HCT116 (cell line): ENCODE results near the gene ATG4D. TPM values are rescaled to one million over a fixed set of nuclear protein-coding genes. Genes with fewer than 3 reads are reported as not detected.
A peak's percentile ranks its signal among the peaks of the same experiment; 100 is the strongest.

ENCODE experiments used
- ATAC-seq: fragments of 200-7000 bp; cut with Tn5 transposase; 2 replicates; pipeline ENCODE4 v1.9.1; 2020; ENCODE audit warnings: mild to moderate bottlenecking, moderate library complexity
- BruUV-seq: library from RNA; stranded (reverse); fragments of 400-500 nt; replicated peaks from 2 replicates; lab custom pipeline; 2021; lab: Mats Ljungman, UMichigan
- CTCF ChIA-PET: fragments of 300-600 bp; sonication (Branson Sonifier 250); formaldehyde crosslinking; loops from one replicate; lab custom pipeline; 2021; ENCODE audit warnings: antibody characterized with exemption; lab: Charles Lee
- POLR2A ChIA-PET: fragments of 300-600, 350-600 bp; sonication (Branson Sonifier 250); formaldehyde crosslinking; loops from one replicate; lab custom pipeline; 2021; ENCODE audit warnings: antibody characterized with exemption; lab: Charles Lee
- RAD21 ChIA-PET, 2 experiments: fragments of 300-600 bp; sonication (Branson Sonifier 250); formaldehyde crosslinking; loops; one replicate each; lab custom pipeline; 2023; ENCODE audit warnings: low total read pairs in 2 of 2; ENCODE audit not compliant: uncharacterized antibody in 2 of 2, unreplicated experiment in 2 of 2, low non-redundant PET in 1 of 2; lab: Charles Lee
- DNase-seq: peaks from one replicate; pipeline ENCODE4 v3.0.0-alpha.2; 2010; ENCODE audit warnings: low read depth, low spot score
- H2AFZ ChIP-seq: fragments of 200-600 bp; shearing (Covaris generic), sonication (generic); 2 replicates; pipeline ENCODE4 v1.6.1; 2017; ENCODE audit warnings: low read depth, mixed run types, mixed read lengths, antibody characterized with exemption, low read length; ENCODE audit not compliant: poor library complexity, severe bottlenecking
- H3K27ac ChIP-seq: 2 replicates; pipeline ENCODE4 v1.5.1; 2012; ENCODE audit warnings: low read depth, low read length
- H3K27me3 ChIP-seq: fragments of 200-600 bp; sonication (generic); 2 replicates; pipeline ENCODE4 v1.6.1; 2016; ENCODE audit warnings: mixed run types, low read length, mixed read lengths; ENCODE audit not compliant: insufficient read depth
- H3K36me3 ChIP-seq, 2 experiments: fragments of 200-500 bp in 1 of 2; fragments of 200-600 bp in 1 of 2; sonication (Bioruptor generic) in 1 of 2; sonication (generic) in 1 of 2; 2 replicates each; pipeline versions ENCODE4 v1.5.1 to v1.6.1; 2014 to 2016; ENCODE audit warnings: low read length in 2 of 2, inconsistent platforms in 1 of 2, mixed read lengths in 1 of 2, mixed run types in 1 of 2; ENCODE audit not compliant: insufficient read depth in 2 of 2, control insufficient read depth in 1 of 2
- H3K4me1 ChIP-seq, 2 experiments: fragments of 200-600 bp in 1 of 2; sonication (generic) in 1 of 2; 2 replicates each; pipeline versions ENCODE4 v1.5.1 to v1.6.1; 2012 to 2017; ENCODE audit warnings: low read length in 2 of 2, inconsistent platforms in 1 of 2, mild to moderate bottlenecking in 1 of 2, mixed read lengths in 1 of 2, mixed run types in 1 of 2, moderate library complexity in 1 of 2; ENCODE audit not compliant: insufficient read depth in 2 of 2, control insufficient read depth in 1 of 2
- H3K4me2 ChIP-seq: fragments of 200-600 bp; sonication (generic); 2 replicates; pipeline ENCODE4 v1.6.1; 2017; ENCODE audit warnings: mixed run types, low read length, mixed read lengths
- H3K4me3 ChIP-seq, 2 experiments: fragments of 200-600 bp in 1 of 2; sonication (generic) in 1 of 2; replicated peaks in 1 of 2; 2 replicates each; pipeline ENCODE4 v1.5.1; 2011 to 2016; ENCODE audit warnings: low read length in 2 of 2, control low read depth in 1 of 2, low read depth in 1 of 2, mild to moderate bottlenecking in 1 of 2, mixed read lengths in 1 of 2, mixed run types in 1 of 2
- H3K79me2 ChIP-seq: fragments of 200-600 bp; sonication (generic); 2 replicates; pipeline ENCODE4 v1.6.1; 2017; ENCODE audit warnings: mild to moderate bottlenecking, mixed run types, low read length, moderate library complexity, mixed read lengths; ENCODE audit not compliant: insufficient read depth
- H3K9ac ChIP-seq: fragments of 200-600 bp; sonication (generic); 2 replicates; pipeline ENCODE4 v1.6.1; 2016; ENCODE audit warnings: low read length, mixed read lengths
- H3K9me2 ChIP-seq: fragments of 200-600 bp; sonication (generic), shearing (Covaris generic); 2 replicates; pipeline ENCODE4 v1.6.1; 2017; ENCODE audit warnings: mixed run types, mild to moderate bottlenecking, moderate library complexity; ENCODE audit not compliant: insufficient read depth
- H3K9me3 ChIP-seq, 2 experiments: fragments of 200-500 bp in 1 of 2; fragments of 200-600 bp in 1 of 2; sonication (Bioruptor generic) in 1 of 2; sonication (generic) in 1 of 2; 2 replicates each; pipeline ENCODE4 v1.6.1; 2014 to 2017; ENCODE audit warnings: low read length in 2 of 2, mixed read lengths in 2 of 2, inconsistent platforms in 1 of 2, low read depth in 1 of 2, mild to moderate bottlenecking in 1 of 2, mixed run types in 1 of 2, moderate library complexity in 1 of 2; ENCODE audit not compliant: control insufficient read depth in 1 of 2, insufficient read depth in 1 of 2
- H4K20me1 ChIP-seq: fragments of 200-600 bp; sonication (generic), shearing (Covaris generic); 2 replicates; pipeline ENCODE4 v1.6.1; 2017; ENCODE audit warnings: mixed run types, mild to moderate bottlenecking, moderate library complexity; ENCODE audit not compliant: insufficient read depth
- CEBPB ChIP-seq: IDR thresholded peaks from 2 replicates; pipeline ENCODE4 v1.6.1; 2012; ENCODE audit warnings: low read depth
- EGR1 ChIP-seq: IDR thresholded peaks from 2 replicates; pipeline ENCODE4 v1.6.1; 2012; ENCODE audit warnings: low read depth
- JUND ChIP-seq: IDR thresholded peaks from 2 replicates; pipeline ENCODE4 v1.6.1; 2012
- POLR2A ChIP-seq: IDR thresholded peaks from 2 replicates; pipeline ENCODE4 v1.7.0; 2011; ENCODE audit warnings: borderline replicate concordance; ENCODE audit not compliant: insufficient read depth, insufficient read length; ENCODE audit errors: extremely low read depth
- POLR2AphosphoS5 ChIP-seq: IDR thresholded peaks from 2 replicates; pipeline ENCODE4 v1.6.1; 2011; ENCODE audit warnings: mild to moderate bottlenecking, low read depth, low read length, moderate library complexity
- SIN3A ChIP-seq: IDR thresholded peaks from 2 replicates; pipeline ENCODE4 v1.6.1; 2012; ENCODE audit warnings: low read depth
- SP1 ChIP-seq: IDR thresholded peaks from 2 replicates; pipeline ENCODE4 v1.6.1; 2012; ENCODE audit warnings: low read depth
- TCF7L2 ChIP-seq: IDR thresholded peaks from 2 replicates; pipeline ENCODE4 v1.7.0; 2011; ENCODE audit warnings: borderline replicate concordance, inconsistent platforms; ENCODE audit not compliant: insufficient read depth, insufficient read length; ENCODE audit errors: extremely low read depth
- YY1 ChIP-seq: IDR thresholded peaks from 2 replicates; pipeline ENCODE4 v1.6.1; 2011; ENCODE audit warnings: low read length, low read depth, moderate library complexity, mild to moderate bottlenecking; ENCODE audit not compliant: insufficient replicate concordance; ENCODE audit errors: extremely low read depth
- ZFX ChIP-seq: fragments of 450-650 bp; IDR thresholded peaks from 2 replicates; pipeline ENCODE4 v1.6.1; 2017
- intact Hi-C: fragments of 100-400 bp; cut with micrococcal nuclease; formaldehyde crosslinking; loops from 2 replicates; pipeline ENCODE4 v1.10.0; 2022
- total RNA-seq: library from RNA; stranded (reverse); gene quantifications from one replicate; pipeline ENCODE4 v1.2.1, GENCODE V29; 2021; ENCODE audit not compliant: unreplicated experiment
- TF ChIP-seq, protein P1 (sequence below): IDR thresholded peaks from 2 replicates; pipeline ENCODE4 v1.6.1; 2012
- TF ChIP-seq, protein P2 (sequence below): IDR thresholded peaks from 2 replicates; pipeline ENCODE4 v1.6.1; 2011; ENCODE audit warnings: mild to moderate bottlenecking, low read length, moderate library complexity; ENCODE audit not compliant: insufficient replicate concordance; ENCODE audit errors: extremely low read depth
- TF ChIP-seq, protein P3 (sequence below): IDR thresholded peaks from 2 replicates; pipeline ENCODE4 v1.6.1; 2012

The ATG4D gene
- total RNA-seq, 1 experiment from 2014 or later = 45.4 TPM

DNA sequence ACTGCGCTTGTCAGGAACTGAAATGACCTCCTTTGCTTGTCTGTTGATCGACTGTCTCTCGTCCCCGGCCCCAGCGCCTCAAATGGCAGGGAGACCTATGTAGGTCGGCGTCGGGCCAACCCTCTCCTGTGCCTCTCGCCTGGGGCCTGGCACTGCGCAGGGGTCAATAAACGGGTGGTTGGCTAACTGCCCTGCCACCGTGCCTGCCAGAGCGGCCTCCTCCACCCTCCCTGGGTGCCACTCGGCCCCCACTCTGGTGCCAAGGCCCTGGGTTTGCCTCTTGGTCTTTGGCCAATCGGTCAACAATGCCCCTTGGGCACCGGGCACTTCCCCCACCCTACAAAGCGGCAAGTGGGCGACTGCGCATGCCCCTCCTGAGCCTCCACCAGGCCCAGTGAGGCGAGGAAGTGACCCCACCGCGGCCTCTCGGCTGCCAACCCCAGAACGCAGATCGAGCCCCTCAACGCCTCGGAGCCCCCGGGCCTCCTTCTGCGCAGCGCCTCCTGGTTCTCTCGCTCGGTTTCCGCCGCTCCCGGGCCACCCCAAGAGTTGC lies 41.7 kb upstream of the ATG4D start:
- RAD21 ChIA-PET = no interaction called here
- H3K79me2 ChIP-seq = peaks cover 52% of the 10 kb centered on the region
- no peaks in the 10 kb centered on the region for H3K9me3 ChIP-seq
- H3K36me3 ChIP-seq = peaks cover 9 to 22% of the 10 kb centered on the region in 2 experiments; a peak in 3 of 4 replicates
- H3K4me2 ChIP-seq = peak overlapping the region; percentile 95
- CTCF ChIA-PET = no interaction called here
- peak overlapping the region; percentile 100 for H3K9ac ChIP-seq
- peak overlapping the region; percentile 92 for H3K27ac ChIP-seq
- peak; percentile 69 for ATAC-seq
- no peak for TF ChIP-seq SP1
- no peak for TF ChIP-seq SIN3A
- no peak for TF ChIP-seq EGR1
- peak; percentile 83 for TF ChIP-seq ZFX
- TF ChIP-seq POLR2A = no peak
- TF ChIP-seq POLR2AphosphoS5 = peak; percentile 50; the same call in 1 of the 2 replicates
- TF ChIP-seq, protein P1, sequence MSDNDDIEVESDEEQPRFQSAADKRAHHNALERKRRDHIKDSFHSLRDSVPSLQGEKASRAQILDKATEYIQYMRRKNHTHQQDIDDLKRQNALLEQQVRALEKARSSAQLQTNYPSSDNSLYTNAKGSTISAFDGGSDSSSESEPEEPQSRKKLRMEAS = no peak
- TF ChIP-seq, all 23 proteins: peak for 2
- POLR2A ChIA-PET = no interaction called here
- Histone ChIP-seq H3K27me3 (no peaks in the 10 kb centered on the region), H3K4me3 (peak overlapping the region; percentile 88 to 90), H3K9me2 (no peaks in the 10 kb centered on the region), H2AFZ (no peak overlapping the region), H4K20me1 (no peaks in the 10 kb centered on the region), H3K4me1 (peaks cover 14 to 32% of the 10 kb centered on the region in 2 experiments)
- intact Hi-C loops = loop anchor here (5.0 kb wide), 1 partner anchor 65 kb away; the partner anchor contains the start of genes CDKN2D and KRI1
- no peak for DNase-seq
- TSS peak; percentile 66 for BruUV-seq

DNA sequence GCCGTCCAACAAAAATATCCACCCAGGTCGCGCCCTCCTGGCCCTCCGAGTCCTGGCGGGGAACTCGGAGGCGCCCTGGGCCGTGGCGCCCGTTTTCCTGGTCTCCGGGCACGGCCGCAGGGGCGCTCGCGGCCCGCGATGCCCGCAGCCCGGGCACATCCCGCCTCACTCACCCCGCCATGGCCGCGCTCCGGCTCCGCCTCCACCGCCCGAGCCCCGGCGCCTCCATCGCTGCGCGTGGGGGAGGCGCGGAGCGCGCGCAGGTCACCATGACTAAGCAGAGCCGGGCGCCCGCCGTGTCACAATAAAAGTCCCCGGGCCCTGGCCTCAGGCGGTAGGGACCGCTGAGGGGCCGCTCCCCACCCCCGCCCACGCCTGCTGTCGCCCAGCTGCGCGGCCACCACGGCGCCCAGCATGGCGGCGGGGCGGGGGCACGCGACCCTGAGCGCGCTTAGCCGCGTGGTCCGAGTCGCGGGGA lies 41.1 kb upstream of the ATG4D start:
- BruUV-seq = no TSS peak
- Histone ChIP-seq H3K4me3 (peak overlapping the region; percentile 88 to 90), H3K9me2 (no peaks in the 10 kb centered on the region), H3K27ac (peak overlapping the region; percentile 92), H3K4me2 (peak overlapping the region; percentile 95), H3K4me1 (peaks cover 14 to 32% of the 10 kb centered on the region in 2 experiments), H3K79me2 (peaks cover 47% of the 10 kb centered on the region), H3K36me3 (peaks cover 9 to 17% of the 10 kb centered on the region in 2 experiments; a peak in 3 of 4 replicates), H4K20me1 (no peaks in the 10 kb centered on the region), H3K27me3 (no peaks in the 10 kb centered on the region), H3K9me3 (no peaks in the 10 kb centered on the region), H3K9ac (peak overlapping the region; percentile 100), H2AFZ (no peak overlapping the region)
- ChIA-PET RAD21 (no interaction called here), POLR2A (no interaction called here), CTCF (interaction anchor here (0.6 to 1.1 kb wide), 2 partner anchors 23 to 51 kb away, joined by 3 read pairs; no protein-coding TSS in a partner anchor)
- peak; percentile 79 for DNase-seq
- intact Hi-C loops = loop anchor here (5.0 kb wide), 1 partner anchor 65 kb away; the partner anchor contains the start of genes CDKN2D and KRI1
- TF ChIP-seq SP1 (peak; percentile 84), YY1 (peak; percentile 93), POLR2AphosphoS5 (peak; percentile 79; the same call in 1 of the 2 replicates), CEBPB (no peak), POLR2A (peak; percentile 92), TCF7L2 (peak; percentile 46), SIN3A (peak; percentile 52; the same call in 1 of the 2 replicates), EGR1 (peak; percentile 95), ZFX (peak; percentile 66), JUND (no peak)
- TF ChIP-seq, protein P1 = peak; percentile 83
- TF ChIP-seq, protein P2, sequence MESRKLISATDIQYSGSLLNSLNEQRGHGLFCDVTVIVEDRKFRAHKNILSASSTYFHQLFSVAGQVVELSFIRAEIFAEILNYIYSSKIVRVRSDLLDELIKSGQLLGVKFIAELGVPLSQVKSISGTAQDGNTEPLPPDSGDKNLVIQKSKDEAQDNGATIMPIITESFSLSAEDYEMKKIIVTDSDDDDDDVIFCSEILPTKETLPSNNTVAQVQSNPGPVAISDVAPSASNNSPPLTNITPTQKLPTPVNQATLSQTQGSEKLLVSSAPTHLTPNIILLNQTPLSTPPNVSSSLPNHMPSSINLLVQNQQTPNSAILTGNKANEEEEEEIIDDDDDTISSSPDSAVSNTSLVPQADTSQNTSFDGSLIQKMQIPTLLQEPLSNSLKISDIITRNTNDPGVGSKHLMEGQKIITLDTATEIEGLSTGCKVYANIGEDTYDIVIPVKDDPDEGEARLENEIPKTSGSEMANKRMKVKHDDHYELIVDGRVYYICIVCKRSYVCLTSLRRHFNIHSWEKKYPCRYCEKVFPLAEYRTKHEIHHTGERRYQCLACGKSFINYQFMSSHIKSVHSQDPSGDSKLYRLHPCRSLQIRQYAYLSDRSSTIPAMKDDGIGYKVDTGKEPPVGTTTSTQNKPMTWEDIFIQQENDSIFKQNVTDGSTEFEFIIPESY = no peak
- TF ChIP-seq, protein P3, sequence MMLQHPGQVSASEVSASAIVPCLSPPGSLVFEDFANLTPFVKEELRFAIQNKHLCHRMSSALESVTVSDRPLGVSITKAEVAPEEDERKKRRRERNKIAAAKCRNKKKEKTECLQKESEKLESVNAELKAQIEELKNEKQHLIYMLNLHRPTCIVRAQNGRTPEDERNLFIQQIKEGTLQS = no peak
- peak; percentile 87 for ATAC-seq
